ENCODE results near the gene TPT1.

TPT1 gene

GRCh38 chr13:45333251-45333976, 7.6 kb downstream of the TPT1 start:
- no peak for DNase-seq

GRCh38 chr13:45332831-45333219, 8.2 kb downstream of the TPT1 start:
- DNase-seq = no peak

DNA sequence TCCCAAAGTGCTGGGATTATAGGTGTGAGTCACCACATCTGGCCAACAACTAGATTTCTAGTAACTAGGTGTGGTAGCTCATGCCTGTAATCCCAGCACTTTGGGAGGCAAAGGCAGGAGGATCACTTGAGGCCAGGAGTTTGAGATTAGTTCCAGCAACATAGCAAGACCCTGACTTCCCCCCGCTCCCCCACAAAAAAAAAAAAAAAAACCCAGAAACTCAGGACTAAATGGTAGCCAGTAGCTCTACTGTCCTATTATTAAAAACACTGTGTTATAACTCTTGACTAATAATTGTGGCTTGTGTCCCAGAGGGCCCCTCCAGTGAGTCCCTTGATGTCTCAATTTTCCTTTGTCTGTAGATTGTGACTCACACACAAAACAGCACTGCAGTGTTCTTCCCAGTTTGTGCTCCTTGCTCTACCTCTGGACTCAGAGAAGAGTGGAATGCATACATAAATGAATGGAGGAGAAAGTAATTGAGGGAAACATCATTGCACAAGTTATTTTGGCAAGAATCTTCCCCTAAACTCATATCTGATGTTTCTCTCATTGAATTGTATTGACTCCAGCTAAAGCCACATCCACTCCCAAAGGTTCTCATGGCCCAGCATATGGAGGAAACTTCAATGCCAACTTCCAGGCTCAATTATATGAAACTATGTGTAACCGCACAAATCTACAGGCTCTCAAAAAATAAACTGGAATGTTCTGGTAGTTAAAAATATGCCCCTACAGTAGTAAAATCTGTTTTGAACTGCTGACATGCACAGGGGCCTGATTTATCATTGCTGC, 8.8 kb downstream of the TPT1 start:
- DNase-seq = no peak

- DNase-seq = no peak
Observed at GRCh38 chr13:45331692-45332035, 9.3 kb downstream of the TPT1 start.

GRCh38 chr13:45331123-45331619, 9.8 kb downstream of the TPT1 start:
- DNase-seq = no peak

GRCh38 chr13:45328661-45329111, 12.3 kb downstream of the TPT1 start:
- no peak for DNase-seq

DNA sequence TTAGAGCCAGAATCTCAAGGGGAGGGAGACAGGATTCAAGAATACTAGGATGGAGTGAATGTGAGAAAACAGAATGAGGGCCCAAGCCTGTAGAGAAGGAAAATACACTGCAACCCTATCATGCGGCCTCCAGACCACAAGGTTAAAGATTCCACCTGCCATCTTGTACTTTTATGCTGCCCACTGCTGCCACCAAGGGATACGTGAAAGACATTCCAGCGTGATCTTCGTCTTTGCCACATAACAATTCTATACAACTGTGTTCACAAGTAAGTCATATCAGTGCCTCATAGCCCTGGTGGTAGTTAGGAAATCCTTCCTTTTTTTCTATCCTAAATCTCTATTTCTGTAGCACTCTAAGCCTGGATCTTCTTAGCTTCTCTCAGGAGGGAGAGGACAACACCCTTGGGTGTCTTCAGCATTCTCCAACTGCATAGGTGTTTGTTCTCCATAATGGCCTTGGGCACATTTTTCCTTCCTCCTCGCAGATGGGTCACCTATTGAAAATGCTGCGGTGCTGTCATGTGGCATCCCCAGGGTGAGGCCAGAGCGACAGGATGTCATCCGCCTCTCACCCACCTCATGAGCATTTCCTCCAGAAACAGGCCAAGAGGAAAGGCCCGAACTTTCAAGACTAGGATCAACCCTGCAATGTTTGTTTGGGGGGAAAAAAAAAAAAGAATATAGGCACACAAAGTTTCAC, 13.6 kb downstream of the TPT1 start:
- no peak for DNase-seq

GRCh38 chr13:45325806-45326205, 15.2 kb downstream of the TPT1 start:
- DNase-seq = no peak

- DNase-seq = no peak
Observed at GRCh38 chr13:45320876-45321629, 19.9 kb downstream of the TPT1 start.

- no peak for DNase-seq
Observed at GRCh38 chr13:45316996-45317395, 24.0 kb downstream of the TPT1 start.

DNA sequence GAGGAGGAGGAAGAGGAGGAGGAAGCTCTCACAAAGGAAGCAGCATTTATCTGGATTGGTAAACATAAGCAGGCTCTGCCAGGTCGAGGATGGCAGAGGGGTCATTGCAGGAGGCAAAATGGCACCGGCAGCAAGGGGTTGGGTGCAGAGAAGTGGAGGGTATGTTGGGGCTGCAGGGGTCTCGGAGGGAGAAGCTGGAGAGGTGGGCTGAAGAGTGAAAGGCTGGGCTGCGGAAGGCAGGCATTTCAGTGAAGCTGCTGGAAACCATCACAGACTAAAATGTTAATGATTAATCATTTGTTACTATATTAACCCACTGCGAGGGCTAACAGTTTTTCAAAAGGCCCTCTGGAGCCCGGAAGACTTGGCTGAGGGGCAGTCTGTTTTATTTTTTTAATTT, 24.6 kb downstream of the TPT1 start:
- DNase-seq = no peak

- no peak for DNase-seq
Observed at GRCh38 chr13:45315520-45316167, 25.3 kb downstream of the TPT1 start.

- no peak for DNase-seq
Observed at GRCh38 chr13:45314822-45315221, 26.2 kb downstream of the TPT1 start.

- no peak for DNase-seq
Observed at GRCh38 chr13:45310341-45311131, 30.4 kb downstream of the TPT1 start.

- DNase-seq = no peak
Observed at GRCh38 chr13:45306966-45307365, 34.0 kb downstream of the TPT1 start.

GRCh38 chr13:45305079-45305478, 35.9 kb downstream of the TPT1 start:
- DNase-seq = no peak

DNA sequence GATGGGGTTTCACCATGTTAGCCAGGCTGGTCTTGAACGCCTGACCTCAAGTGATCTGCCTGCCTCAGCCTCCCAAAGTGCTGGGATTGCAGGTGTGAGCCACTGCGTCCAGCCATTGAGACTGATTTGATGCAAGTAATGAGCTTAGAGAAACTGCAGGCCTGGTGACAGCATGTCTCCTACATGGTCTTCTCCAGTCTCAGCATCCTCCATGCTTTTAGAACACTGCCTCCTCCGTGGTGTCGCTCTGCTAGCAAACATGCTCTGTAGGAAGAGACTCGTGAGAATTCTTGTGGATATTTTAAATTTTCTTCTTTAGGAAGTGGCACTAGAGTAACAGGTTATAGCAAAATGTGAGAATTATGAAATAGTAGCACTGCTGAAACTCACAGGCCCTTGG, 37.1 kb downstream of the TPT1 start:
- no peak for DNase-seq

- no peak for DNase-seq
Observed at GRCh38 chr13:45303026-45303425, 38.0 kb downstream of the TPT1 start.

DNA sequence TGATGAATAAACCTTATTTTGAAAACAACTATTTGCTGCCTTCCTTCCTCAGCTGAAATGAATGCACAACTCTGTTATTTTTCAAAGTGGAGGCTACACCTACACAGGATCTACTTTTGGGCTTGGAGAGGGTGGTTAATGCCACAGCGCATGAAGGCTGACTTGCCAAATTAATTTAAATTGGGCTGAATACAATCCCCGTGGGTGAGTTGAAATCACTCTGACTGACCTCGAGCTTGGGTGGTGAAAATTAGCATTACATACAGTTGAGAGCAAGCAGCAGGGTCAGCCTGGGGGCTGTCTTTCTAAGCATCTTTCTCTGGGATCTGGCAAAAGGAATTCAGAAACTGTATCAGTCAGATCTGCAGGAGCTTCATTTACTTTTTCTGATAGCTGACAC, 38.5 kb downstream of the TPT1 start:
- no peak for DNase-seq

DNA sequence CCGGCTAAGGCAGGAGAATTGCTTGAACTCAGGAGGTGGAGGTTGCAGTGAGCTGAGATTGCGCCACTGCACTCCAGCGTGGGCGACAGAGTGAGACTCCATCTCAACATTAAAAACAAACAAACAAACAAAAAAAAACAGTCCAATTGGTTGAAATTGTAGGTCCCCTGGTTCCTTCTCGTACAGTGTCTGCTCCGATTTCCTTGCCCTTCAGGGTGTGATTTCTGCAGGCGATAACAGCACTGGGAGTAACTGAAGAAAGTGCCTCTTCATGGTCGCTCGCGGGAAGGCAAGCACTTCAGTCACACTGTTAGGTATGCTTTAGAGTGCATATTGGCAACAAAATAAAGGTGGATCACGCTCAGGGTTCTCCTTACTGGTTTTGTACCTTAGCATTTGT, 39.7 kb downstream of the TPT1 start:
- no peak for DNase-seq

- no peak for DNase-seq
Observed at GRCh38 chr13:45300190-45300985, 40.6 kb downstream of the TPT1 start.

Measured in GOT3 (cell line).